ENCODE measurements around the gene TTC7B.

The TTC7B gene

DNA sequence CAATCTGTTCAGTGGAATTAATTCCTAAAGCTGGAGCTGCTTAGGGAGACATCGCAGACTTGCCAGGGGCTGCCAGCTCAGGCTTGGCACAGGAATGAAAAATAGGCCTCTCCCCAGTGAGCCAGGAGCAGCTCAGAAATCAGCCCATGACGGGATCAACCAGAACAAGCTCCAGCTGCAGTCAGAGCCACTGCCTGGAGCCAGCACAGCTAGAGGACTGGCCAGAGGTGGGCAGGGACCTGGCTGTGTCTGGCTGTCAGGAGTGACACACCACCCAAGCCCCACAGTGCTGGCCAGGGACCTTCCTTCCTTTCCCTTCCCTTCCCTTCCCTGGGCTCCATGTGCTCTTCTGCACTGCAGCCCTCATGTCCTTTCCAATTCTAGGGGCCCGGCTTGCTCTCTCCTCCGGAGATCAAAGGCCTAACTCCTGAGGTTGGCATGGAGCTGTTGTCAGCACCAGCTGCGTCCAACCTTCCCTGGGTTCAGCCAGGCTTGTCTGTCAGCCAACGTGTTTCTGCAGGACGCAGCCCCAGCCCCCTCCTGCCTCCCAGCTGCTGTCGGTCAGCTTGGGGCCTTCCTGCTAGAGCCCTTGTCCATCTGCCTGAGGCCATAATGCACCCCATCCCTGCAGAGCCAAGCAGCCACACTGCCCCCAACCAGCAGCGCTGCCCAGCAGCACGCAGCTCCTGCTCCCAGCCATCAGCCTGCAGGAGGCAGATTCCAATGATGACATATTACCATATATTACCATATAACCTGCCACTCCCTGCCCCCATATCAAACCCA, 270.1 kb downstream of the TTC7B start:
- no peak for DNase-seq (ENCODE audit: low read depth in 2 of 2)

DNA sequence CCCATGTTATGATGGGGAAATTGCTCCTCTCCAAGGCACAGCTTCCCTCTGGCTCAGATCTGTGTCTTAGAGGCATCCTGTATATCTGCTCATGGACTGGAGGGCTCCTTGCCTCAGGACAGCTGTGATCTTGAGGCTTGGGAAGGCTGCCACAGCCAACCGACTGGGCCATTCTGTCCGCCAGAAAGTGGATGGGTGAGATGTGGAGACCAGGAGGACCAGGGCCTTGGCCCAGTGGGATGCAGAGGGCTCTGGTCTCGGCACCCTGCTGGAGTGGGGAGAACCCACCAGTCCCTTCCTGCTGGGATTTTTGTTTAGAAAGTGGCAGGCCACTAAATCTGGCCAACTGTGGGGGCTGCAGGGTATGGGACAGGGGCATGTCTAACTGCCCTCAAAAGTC, 270.8 kb downstream of the TTC7B start:
- no peak for DNase-seq (ENCODE audit: low read depth in 2 of 2)

DNA sequence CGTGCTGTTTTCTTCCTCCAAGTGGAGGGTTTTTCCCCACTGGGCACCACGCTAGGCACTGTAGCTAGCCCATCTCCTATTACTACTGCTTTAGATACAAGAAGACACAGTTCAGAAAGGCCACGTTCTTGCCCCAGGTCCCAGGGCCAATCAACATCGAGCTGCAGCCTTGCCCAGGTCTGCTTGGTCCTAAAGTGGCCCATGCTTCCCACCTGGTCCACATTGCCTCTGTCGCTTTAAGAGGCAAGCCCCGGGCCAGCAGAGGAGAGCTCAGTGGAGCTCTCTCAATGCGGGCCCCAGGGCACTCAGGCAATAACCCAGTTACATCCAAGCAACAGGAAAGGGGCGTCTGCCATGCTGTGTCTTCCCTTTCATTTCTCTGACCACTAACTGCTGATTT, 271.3 kb downstream of the TTC7B start:
- DNase-seq (ENCODE audit: low read depth in 2 of 2) = no peak

DNA sequence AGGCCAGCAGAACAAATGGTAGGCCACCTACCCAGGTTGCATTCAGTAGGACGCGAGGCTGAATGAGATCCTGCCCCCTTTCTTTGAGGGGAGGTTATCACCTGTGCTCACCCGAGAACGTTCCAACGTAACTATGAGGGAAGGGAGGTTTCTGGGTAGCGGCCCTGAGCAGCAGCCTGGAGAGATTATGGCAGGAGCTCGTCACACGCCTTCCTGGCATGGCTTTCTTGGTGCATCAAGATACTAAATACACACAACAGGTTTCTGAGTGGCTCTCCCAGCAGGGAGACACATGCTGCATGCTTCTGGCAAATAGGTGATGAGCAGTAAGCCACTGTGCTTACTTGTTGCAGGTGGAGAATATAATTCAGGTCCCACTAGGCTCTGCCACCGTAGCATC, 271.7 kb downstream of the TTC7B start:
- DNase-seq (ENCODE audit: low read depth in 2 of 2) = no peak

DNA sequence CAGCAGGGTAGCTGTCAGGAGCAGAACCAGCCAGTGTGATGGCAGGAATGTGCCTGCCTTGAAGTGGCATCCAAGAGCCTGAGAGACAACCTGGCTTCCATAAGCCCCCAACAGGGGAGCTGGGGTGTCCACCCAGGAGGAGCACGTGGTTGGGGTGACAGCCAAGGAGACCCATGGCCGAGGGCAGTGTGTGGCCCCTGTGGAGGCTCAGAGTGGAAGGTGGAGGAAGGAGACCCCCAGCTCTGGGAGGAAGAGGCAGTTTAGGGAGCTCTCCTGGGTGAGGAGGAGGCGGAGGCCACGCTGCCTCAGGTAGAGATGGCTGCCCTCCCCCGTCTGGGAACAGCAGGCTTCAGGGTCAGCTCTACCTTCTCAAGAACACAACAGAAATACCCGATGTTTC, 272.4 kb downstream of the TTC7B start:
- no peak for DNase-seq (ENCODE audit: low read depth in 2 of 2)

DNA sequence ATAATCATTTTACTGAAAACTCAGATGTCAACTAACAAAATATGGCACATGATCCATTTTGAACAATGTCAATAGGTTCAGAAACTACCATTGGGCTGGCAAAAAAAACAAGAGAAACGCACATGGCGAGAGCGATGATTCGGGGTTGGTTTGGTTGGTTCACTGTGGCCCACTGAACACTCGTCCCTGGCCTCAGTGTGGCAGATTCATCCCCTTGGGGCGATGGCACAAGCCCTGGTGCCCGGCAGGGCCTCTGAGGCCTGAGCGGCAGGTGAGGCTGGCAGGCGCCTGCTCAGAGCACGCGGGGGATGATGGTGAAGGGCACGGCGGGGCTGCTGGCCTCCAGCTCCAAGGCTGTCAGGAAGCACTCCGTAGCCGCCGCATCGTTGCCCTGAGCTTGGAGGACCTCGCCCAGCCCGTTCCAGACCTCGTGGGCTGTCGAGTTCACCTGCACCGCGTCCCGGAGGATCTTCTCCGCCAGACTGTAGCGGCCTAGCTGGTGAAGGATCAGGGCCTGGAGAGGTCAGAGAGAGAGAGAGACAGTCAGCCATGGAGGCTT, 275.1 kb downstream of the TTC7B start:
- no peak for DNase-seq (ENCODE audit: low read depth in 2 of 2)

DNA sequence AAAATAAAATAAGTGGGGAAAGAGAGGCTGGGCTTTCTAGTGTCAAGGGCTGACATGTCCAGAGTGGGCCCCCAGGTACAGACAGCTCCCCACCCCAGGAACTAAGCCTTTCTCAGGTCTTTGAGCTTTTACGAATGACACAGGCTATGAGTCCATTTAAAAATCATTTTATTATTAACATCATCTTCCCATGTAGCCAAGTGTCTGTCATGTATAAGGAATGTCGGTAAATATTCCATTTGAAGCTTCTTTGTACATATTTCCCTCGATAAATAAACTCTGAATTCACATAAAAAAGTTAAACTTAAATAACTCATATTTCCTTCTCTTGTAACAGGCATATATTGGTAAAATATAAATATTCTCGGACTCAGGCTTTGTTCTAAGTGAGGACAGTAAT, 275.8 kb downstream of the TTC7B start:
- no peak for DNase-seq (ENCODE audit: low read depth in 2 of 2)

DNA sequence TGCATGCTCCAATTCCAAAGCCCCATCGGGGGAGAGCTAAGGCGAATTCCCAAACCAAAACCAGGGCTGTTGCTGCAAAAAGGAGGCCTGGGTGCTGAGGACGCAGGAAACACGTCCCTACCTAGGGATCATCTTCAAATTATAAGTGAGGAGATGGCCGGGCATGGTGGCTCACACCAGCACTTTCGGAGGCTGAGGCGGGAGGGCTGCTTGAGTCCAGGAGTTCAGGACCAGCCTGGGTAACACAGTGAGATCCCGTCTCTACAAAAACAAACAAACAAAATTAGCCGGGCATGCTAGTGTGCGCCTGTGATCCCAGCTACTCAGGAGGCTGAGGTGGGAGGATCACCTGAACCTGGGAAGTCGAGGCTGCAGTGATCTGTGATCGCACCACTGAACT, 276.2 kb downstream of the TTC7B start:
- DNase-seq (ENCODE audit: low read depth in 2 of 2) = no peak

DNA sequence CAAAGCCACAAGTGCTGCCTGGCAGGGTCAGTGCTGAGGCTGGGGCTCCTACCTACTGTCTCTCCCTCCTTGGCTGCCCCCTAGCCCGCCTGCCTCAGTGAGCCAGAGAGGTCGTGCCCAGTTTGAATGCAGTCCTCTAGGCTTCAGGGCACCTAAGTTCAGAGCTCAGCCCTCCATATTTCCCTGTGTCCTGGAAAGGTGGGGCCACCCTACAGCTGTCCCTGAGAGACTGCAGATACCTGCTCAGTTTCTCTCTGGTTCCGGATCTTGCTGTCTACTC, 276.8 kb downstream of the TTC7B start:
- no peak for DNase-seq (ENCODE audit: low read depth in 2 of 2)

DNA sequence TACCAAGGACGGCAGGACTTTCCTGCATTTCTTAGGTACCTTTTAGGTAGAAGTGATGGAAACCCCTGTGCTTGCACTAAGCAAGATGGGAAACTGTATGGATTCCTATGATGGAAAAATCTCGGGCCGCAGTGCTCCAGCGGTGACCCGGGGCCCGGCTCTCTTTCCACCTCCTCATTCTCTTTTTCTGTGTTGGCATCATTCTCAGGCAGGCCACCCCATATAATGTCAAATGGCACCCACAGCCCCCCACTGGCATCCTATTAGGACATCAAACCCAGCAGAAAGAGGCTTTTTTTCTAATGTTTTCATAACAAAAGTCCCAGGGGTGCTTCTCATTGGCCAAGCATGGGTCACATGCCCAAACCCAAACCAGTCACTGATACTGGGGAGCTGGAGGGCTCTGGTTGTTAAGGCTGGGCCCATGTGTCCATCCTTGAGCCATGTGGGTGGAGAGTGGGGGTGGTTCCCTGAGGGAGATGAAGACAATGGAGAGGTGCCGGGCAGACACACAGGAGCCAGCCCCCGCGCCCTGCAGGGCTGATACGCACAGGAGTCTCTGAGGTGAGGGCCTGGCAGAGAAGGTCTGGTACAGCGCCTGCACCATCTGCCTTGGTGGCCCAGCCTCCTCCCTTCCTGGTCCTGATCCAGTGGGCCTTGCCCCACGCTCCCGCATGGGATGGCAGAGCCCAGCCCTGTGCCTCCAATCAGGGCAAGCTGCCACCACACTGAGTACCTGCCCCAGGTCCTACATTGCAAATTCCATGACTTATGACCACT, 277.3 kb downstream of the TTC7B start:
- no peak for DNase-seq (ENCODE audit: low read depth in 2 of 2)

DNA sequence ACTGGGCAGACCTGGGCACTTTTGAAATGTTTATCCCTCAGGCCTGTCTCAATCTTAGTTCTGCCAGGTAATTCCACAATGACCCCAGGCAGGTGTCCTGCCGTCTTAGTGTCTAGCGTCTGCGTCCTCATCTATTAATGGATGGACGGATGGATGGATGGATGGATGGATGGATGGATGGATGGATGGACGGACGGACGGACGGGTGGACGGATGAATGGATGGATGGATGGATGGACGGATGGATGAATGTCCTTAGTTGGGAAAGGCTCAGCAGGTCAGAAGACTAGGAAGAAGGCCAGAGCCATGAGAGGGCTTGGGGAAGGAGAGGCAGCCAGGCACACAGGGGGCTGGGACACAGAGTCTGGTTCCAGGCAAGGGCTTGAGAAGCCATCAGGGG, 278.1 kb downstream of the TTC7B start:
- DNase-seq (ENCODE audit: low read depth in 2 of 2) = no peak

DNA sequence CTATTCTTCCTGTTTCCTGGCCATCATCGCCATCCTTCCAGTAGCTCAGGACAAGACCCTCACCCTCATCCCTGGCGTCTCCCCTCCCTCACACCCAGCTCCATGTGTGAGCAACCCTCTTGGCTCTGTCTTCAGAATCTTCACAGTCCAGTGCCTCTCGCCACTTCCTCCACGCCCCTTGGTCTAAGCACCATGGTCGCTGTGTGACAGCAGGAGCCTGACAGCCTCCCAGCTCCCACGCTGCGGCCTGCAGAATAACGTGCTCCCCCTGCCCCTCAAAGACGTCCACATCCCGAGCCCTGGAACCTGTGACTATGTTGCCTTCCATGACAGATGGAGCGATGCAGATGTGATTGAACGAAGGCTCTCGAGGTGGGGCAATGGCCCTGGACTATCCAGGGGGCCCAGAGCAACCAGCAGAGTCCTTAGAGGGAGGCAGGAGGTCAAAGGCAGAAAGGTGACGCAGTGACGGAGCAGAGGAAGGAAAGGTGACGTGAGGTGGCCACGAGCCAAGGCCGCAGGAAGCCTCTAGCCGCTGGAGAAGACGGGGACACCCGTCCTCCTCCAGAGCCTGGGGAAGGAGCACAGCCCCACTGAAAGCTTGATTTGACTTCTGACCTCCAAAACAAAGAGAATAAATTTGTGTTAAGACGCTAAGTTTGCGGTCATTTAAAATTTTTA, 279.6 kb downstream of the TTC7B start:
- no peak for DNase-seq (ENCODE audit: low read depth in 2 of 2)

DNA sequence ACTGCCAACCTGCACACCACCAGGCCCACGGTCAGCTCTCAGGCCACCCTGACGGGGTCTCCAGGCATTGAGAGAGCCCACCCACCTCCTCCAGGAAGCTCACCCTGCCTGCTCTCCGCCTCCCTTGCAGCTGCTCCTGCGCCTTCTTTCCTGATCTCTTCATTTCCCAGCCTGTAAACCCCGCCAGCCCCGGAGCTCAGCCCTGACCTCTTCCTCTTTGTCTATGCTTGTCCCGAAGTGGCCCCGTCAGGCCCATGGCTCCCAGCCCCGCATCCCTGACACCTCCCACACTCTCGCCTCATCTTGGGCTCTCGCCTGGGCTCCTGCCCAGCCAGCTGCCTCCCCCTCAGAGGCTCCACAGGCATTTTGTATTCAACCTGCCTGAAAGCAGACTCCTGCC, 280.1 kb downstream of the TTC7B start:
- DNase-seq (ENCODE audit: low read depth in 2 of 2) = no peak

DNA sequence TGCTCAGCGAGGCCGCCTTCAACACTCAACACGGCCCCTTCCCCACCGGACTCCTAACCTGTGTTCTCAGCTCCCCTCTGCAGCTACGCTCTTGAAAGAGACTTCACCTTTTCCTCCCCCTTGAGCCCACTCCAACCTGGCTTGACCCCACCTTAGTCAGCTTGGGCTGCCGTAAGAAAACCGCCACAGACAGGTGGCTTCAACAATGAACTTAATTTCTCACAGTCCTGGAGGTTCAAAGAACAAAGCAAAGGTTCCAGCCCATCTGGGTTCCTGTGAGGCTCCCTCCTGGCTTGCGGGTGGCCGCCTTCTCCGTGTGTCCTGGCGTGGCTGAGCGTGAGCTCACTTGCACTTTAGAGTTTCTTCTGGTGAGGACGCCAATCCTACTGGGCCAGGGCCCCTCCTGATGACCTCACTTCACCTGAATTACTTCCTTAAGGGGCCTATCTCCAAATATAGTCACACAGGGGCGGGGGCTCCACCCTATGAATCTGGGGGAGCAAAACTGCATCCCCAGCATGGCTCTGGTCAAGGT, 280.6 kb downstream of the TTC7B start:
- no peak for DNase-seq (ENCODE audit: low read depth in 2 of 2)

DNA sequence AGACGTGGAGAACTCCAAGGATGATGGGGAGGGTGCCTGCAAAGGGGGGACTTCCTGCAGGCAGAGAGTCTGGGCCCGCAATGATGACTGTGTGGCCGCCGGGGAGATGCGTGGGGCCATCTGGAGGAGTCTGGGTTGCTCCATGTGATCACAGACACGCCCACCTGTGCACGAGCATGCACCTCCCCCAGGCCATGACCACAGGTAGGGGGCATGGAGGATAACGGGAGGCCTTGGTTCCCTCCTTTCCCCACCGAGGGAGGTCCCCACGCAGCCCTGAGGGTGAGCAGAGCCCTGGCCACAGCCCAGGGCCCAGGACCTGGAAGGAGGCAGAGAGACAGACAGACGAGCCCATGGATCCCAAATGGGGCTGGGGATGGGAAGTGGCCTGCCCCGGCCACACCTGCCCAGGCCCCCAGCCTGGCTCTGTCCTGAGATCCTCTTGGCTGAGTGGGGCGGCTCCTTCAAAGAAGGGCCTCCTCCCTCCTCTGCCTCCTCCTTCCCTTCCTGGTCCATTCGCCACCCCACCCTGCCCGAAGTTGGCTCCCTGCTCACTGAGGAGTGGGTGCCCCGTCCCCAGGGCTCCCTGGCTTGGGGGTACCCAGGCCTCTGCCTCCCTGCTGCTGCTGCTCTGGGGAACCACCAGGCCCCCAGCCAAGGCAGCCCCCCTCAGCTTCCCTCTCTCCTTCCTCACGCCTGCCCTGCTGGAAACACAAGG, 281.2 kb downstream of the TTC7B start:
- DNase-seq (ENCODE audit: low read depth in 2 of 2) = no peak

DNA sequence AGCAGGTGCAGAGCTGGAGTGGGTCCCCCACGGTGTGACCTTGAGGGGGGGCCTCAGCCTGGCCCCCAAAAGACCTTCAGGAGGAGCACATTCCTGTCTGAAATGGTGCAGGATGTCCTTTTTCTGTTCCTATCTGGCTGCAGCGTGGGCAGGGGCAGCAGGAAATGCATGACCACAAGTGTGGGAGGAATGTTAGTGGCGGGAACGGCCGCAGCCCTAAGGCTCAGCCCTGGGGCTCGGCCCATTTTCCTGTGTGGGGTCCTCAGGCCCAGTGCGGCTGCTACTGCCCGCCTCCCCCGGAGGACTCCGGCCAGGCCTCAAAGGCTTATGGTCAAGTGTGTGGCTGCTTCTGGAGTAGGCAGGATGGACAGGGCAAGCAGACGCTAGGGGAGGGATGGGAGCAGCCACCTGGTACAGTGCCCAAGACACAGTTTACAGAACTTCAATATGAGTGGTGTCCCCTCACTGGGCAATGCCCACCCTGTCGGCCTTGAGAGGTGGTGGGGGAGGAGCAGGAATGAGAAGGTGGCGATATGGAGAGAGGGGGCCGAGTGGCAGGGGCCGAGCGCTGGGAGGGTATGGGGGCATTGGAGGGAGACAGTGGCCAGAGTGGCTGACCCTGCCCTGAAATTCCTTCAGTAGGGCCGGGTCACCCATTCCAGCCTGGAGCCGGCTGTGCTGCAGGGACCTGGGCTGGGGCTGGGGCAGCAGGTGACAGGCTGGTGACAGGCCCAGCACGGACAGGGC, 282.0 kb downstream of the TTC7B start:
- no peak for DNase-seq (ENCODE audit: low read depth in 2 of 2)

DNA sequence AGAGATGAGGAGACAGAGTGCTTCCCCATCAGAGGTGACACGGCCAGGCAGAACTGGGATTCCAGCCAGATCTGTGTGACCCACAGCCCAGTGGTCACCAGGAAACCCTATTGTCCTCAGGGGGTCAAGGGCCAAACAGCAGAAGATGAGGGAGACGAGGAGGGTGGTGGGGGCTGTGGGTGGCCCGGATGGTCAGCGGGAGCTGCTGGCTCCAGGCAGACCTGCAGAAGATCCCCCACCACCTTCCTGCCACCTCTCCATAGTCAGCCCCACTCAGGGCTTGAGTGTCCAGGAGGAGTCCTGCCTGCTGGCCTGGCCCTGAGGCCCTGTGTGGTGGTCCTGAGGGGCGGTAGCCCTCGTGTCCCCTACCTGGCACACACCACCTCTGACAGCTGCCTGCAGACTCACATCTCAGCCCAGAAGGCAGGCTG, 282.6 kb downstream of the TTC7B start:
- no peak for DNase-seq (ENCODE audit: low read depth in 2 of 2)

DNA sequence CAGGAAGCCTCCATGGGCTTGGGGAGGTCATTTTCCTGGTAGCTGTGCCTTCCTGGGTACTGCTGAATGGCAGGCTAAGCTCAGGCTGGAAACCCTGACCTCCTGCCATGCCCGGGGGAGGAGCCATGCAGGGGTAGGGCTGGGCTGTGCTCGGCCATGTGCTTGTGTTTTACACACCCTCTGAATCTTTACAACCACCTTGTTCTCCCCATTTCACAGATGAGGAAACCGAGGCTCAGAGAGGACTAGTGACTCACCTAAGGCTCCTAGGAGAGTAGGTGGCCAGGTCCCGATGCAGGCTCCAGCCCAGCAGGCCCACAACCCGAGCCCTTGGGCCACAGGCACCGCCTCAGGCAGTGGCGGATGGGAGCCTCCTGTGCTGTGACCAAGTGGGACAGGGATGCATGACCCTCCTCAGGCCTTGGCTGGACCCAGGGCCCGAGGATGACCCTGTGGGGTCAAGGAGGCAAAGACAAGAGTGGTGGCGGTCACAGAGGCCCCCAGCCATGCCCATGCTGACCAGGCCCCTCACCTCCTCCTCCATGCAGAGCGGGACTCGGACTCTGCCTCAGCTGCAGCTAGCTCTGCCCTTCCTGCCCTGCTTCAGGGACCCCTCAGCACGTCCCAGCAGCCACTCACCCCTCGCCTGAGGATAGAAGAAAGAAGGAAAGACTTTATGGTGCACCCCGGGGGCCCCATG, 283.3 kb downstream of the TTC7B start:
- DNase-seq (ENCODE audit: low read depth in 2 of 2) = no peak

DNA sequence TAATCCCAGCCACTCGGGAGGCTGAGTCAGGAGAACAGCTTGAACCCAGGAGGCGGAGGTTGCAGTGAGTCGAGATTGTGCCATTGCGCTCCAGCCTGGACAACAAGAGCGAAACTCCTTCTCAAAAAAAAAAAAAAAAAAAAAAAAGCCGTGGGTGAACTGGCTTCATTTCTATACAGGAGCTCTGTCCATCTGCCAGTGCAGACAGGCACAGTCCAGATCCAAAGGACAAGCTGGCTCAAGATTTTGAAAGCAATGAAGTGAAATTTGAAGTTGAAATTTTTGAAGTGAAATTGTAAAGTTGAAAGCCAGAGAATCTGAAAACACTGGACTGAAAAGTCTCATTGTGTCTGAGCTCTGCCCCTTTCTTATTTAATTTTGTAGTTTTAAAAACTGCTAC, 284.7 kb downstream of the TTC7B start:
- no peak for DNase-seq (ENCODE audit: low read depth in 2 of 2)

DNA sequence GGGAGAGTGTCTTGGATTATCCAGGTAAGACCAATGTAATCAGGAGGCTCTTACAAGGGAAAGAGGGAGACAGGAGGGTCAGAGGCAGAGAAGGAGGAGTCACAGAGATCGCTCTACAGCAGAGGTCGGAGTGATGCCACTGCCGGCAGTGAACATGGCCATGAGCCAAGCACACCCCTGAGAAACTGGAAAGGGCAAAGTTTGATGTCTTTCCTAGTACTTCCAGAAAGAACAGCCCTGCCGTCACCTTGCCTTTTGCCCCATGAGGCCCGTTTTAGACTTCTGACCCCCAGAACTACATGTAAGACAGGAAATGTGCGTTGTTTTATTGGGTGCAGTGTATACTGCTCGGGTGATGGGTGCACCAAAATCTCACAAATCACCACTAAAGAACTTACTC, 285.7 kb downstream of the TTC7B start:
- no peak for DNase-seq (ENCODE audit: low read depth in 2 of 2)
